GM21825 (cell line): ENCODE data around the gene PYGO2.
"Not testable (repeated sequence)": the region's sequence is repeated elsewhere in the genome, so short reads cannot be mapped to it uniquely, and the experiment has no call there.

Source experiments
- ATAC-seq: cut with Tn5 transposase; IDR thresholded peaks from one replicate; pipeline ENCODE4 v1.9.1; 2021; ENCODE audit warnings: mild to moderate bottlenecking, moderate library complexity; ENCODE audit not compliant: unreplicated experiment

PYGO2 gene

GRCh38 chr1:155000411-155000725 is 38.8 kb upstream of the PYGO2 start:
- no peak for ATAC-seq

GRCh38 chr1:154999571-155000410 is 38.2 kb upstream of the PYGO2 start:
- ATAC-seq: no peak

- no peak for ATAC-seq
Observed at GRCh38 chr1:154998818-154999570, 37.4 kb upstream of the PYGO2 start.

GRCh38 chr1:154998201-154998780 is 36.7 kb upstream of the PYGO2 start:
- ATAC-seq: no peak

- no peak for ATAC-seq
Observed at GRCh38 chr1:154996966-154997701, 35.6 kb upstream of the PYGO2 start.

- ATAC-seq: not testable (repeated sequence)
Observed at GRCh38 chr1:154995301-154995983, 33.9 kb upstream of the PYGO2 start.

GRCh38 chr1:154994591-154994990 is 33.0 kb upstream of the PYGO2 start:
- ATAC-seq: no peak

- no peak for ATAC-seq
Observed at GRCh38 chr1:154994269-154994587, 32.6 kb upstream of the PYGO2 start.

GRCh38 chr1:154993572-154994268 is 32.1 kb upstream of the PYGO2 start, which contains the start of gene LENEP:
Gene LENEP, plus strand, starts transcription at chr1:154993586. Its CDS starts 22 bp downstream, at chr1:154993608.
- no peak for ATAC-seq

- ATAC-seq: no peak
Observed at GRCh38 chr1:154992721-154993571, 31.4 kb upstream of the PYGO2 start.

GRCh38 chr1:154990276-154990675 is 28.7 kb upstream of the PYGO2 start:
- ATAC-seq: no peak

- no peak for ATAC-seq
Observed at GRCh38 chr1:154989195-154989860, 27.7 kb upstream of the PYGO2 start.

- ATAC-seq: no peak
Observed at GRCh38 chr1:154988058-154988954, 26.7 kb upstream of the PYGO2 start.

- ATAC-seq: no peak
Observed at GRCh38 chr1:154987326-154987725, 25.7 kb upstream of the PYGO2 start.

- not testable (repeated sequence) for ATAC-seq
Observed at GRCh38 chr1:154986736-154987135, 25.2 kb upstream of the PYGO2 start.

- no peak for ATAC-seq
Observed at GRCh38 chr1:154983776-154984466, 22.3 kb upstream of the PYGO2 start.
